ENCODE data around the gene PTPRZ1.

The PTPRZ1 gene

GRCh38 chr7:121901026-121901425, 28.1 kb downstream of the PTPRZ1 start:
- ATAC-seq: no peak

GRCh38 chr7:121904120-121904519, 31.2 kb downstream of the PTPRZ1 start:
- no peak for ATAC-seq

- ATAC-seq: no peak
Measured at GRCh38 chr7:121908042-121908441, 35.1 kb downstream of the PTPRZ1 start.

GRCh38 chr7:121909716-121910345, 36.9 kb downstream of the PTPRZ1 start:
- ATAC-seq: no peak

- no peak for ATAC-seq
Measured at GRCh38 chr7:121913947-121914675, 41.1 kb downstream of the PTPRZ1 start.

- no peak for ATAC-seq
Measured at GRCh38 chr7:121914676-121915279, 41.8 kb downstream of the PTPRZ1 start.

- no peak for ATAC-seq
Measured at GRCh38 chr7:121916211-121916610, 43.2 kb downstream of the PTPRZ1 start.

- no peak for ATAC-seq
Measured at GRCh38 chr7:121919986-121920385, 47.0 kb downstream of the PTPRZ1 start.

GRCh38 chr7:121924269-121925186, 51.6 kb downstream of the PTPRZ1 start:
- ATAC-seq: no peak

GRCh38 chr7:121931149-121931902, 58.4 kb downstream of the PTPRZ1 start:
- no peak for ATAC-seq

GRCh38 chr7:121932768-121933167, 59.8 kb downstream of the PTPRZ1 start:
- no peak for ATAC-seq

GRCh38 chr7:121936951-121937623, 64.1 kb downstream of the PTPRZ1 start:
- ATAC-seq: no peak

GRCh38 chr7:121938429-121938996, 65.6 kb downstream of the PTPRZ1 start:
- no peak for ATAC-seq

- ATAC-seq: no peak
Measured at GRCh38 chr7:121940918-121941317, 68.0 kb downstream of the PTPRZ1 start.

GRCh38 chr7:121941830-121942229, 68.9 kb downstream of the PTPRZ1 start:
- ATAC-seq: no peak

GRCh38 chr7:121945066-121945465, 72.1 kb downstream of the PTPRZ1 start:
- ATAC-seq: no peak

- ATAC-seq: no peak
Measured at GRCh38 chr7:121945480-121946236, 72.7 kb downstream of the PTPRZ1 start.

GRCh38 chr7:121953164-121953563, 80.2 kb downstream of the PTPRZ1 start:
- ATAC-seq: no peak

GRCh38 chr7:121953601-121954000, 80.6 kb downstream of the PTPRZ1 start:
- ATAC-seq: no peak

GRCh38 chr7:121954803-121955202, 81.8 kb downstream of the PTPRZ1 start:
- ATAC-seq: no peak

Measured in activated CD4-positive, CD25-positive, alpha-beta regulatory T cell treated with anti-CD3 and anti-CD28 coated beads, Interleukin-2, amount 50 U/mL, for 24 hours (primary cell).